ENCODE data around the gene ACOT2. TPM values are rescaled to one million over a fixed set of nuclear protein-coding genes. Genes with fewer than 3 reads are reported as not detected.

ACOT2 gene
- total RNA-seq, 1 experiment from 2014 or later = 34.2 TPM

DNA sequence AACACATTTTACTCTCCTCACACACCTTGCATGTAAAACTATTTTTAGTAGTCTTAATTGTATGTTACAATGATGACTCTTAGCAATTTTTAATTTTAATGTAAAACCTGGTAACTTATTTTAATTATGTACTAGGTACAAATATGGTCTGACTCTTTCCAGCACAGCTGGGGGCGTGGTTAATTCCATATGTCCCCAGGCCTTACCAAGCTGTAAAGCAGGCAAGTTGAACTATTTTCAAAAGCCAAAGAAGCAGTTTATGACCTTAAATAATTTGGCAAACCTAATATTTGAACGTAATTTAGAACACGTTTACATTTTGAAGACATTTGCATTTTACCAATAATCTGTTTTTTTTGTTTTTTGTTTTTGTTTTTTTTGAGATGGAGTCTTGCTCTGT, 34.0 kb downstream of the ACOT2 start:
- POLR2A ChIA-PET (ENCODE audit: low non-redundant PET) = no interaction called here
- BruUV-seq (replicated peaks) = no TSS peak
- no peaks in the 10 kb centered on the region for H3K36me3 ChIP-seq (ENCODE audit: insufficient read depth, low read length, poor library complexity, severe bottlenecking)
- no peak overlapping the region for H3K4me3 ChIP-seq (ENCODE audit: low read depth, low read length, poor library complexity, severe bottlenecking)
- H3K27ac ChIP-seq (ENCODE audit: low read depth, low read length, poor library complexity, severe bottlenecking) = no peak overlapping the region
- no peak for DNase-seq (ENCODE audit: low spot score)
- no peaks in the 10 kb centered on the region for H3K9me3 ChIP-seq (ENCODE audit: low read depth, low read length, poor library complexity, severe bottlenecking)
- intact Hi-C loops (cut with micrococcal nuclease; ENCODE audit: unreplicated experiment) = no loop called here
- no peak for TF ChIP-seq EZH2 (IDR thresholded peaks at IDR 0.05; ENCODE audit: borderline replicate concordance, low read depth, low read length, poor library complexity, severe bottlenecking)
- TF ChIP-seq, protein P1, sequence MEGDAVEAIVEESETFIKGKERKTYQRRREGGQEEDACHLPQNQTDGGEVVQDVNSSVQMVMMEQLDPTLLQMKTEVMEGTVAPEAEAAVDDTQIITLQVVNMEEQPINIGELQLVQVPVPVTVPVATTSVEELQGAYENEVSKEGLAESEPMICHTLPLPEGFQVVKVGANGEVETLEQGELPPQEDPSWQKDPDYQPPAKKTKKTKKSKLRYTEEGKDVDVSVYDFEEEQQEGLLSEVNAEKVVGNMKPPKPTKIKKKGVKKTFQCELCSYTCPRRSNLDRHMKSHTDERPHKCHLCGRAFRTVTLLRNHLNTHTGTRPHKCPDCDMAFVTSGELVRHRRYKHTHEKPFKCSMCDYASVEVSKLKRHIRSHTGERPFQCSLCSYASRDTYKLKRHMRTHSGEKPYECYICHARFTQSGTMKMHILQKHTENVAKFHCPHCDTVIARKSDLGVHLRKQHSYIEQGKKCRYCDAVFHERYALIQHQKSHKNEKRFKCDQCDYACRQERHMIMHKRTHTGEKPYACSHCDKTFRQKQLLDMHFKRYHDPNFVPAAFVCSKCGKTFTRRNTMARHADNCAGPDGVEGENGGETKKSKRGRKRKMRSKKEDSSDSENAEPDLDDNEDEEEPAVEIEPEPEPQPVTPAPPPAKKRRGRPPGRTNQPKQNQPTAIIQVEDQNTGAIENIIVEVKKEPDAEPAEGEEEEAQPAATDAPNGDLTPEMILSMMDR (conservative IDR thresholded peaks at IDR 0.05; ENCODE audit: low read depth, low read length) = no peak
- H3K4me1 ChIP-seq (ENCODE audit: insufficient read depth, low read length, poor library complexity, severe bottlenecking) = no peaks in the 10 kb centered on the region
- no peaks in the 10 kb centered on the region for H3K27me3 ChIP-seq (replicated peaks; ENCODE audit: insufficient read depth, low read depth, low read length, poor library complexity)
- CTCF ChIA-PET = no interaction called here

DNA sequence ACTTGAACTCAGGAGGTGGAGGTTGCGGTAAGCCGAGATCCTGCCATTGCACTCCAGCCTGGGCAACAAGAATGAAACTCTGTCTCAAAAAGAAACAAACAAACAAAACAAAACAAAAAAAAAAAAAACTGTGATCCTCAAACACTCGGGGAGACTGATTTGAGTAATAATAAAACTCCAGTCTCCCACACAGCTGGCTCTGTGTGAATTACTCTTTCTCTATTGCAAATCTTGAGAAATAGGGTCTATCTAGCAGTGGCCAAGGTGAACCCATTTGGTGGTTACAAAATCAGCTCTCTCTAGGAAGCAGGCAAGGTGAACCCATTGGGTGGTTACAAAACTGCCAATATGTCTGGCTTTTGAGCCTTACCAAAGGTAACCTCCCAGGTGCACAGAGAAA, 37.3 kb downstream of the ACOT2 start:
- no peak overlapping the region for H3K27ac ChIP-seq (ENCODE audit: low read depth, low read length, poor library complexity, severe bottlenecking)
- CTCF ChIA-PET = no interaction called here
- intact Hi-C loops (cut with micrococcal nuclease; ENCODE audit: unreplicated experiment) = no loop called here
- H3K27me3 ChIP-seq (replicated peaks; ENCODE audit: insufficient read depth, low read depth, low read length, poor library complexity) = no peaks in the 10 kb centered on the region
- no peak for TF ChIP-seq EZH2 (IDR thresholded peaks at IDR 0.05; ENCODE audit: borderline replicate concordance, low read depth, low read length, poor library complexity, severe bottlenecking)
- TF ChIP-seq, protein P1 (conservative IDR thresholded peaks at IDR 0.05; ENCODE audit: low read depth, low read length) = no peak
- POLR2A ChIA-PET (ENCODE audit: low non-redundant PET) = no interaction called here
- H3K4me1 ChIP-seq (ENCODE audit: insufficient read depth, low read length, poor library complexity, severe bottlenecking) = no peaks in the 10 kb centered on the region
- no peak overlapping the region for H3K4me3 ChIP-seq (ENCODE audit: low read depth, low read length, poor library complexity, severe bottlenecking)
- H3K36me3 ChIP-seq (ENCODE audit: insufficient read depth, low read length, poor library complexity, severe bottlenecking) = no peaks in the 10 kb centered on the region
- BruUV-seq (replicated peaks) = no TSS peak
- H3K9me3 ChIP-seq (ENCODE audit: low read depth, low read length, poor library complexity, severe bottlenecking) = no peaks in the 10 kb centered on the region
- no peak for DNase-seq (ENCODE audit: low spot score)

DNA sequence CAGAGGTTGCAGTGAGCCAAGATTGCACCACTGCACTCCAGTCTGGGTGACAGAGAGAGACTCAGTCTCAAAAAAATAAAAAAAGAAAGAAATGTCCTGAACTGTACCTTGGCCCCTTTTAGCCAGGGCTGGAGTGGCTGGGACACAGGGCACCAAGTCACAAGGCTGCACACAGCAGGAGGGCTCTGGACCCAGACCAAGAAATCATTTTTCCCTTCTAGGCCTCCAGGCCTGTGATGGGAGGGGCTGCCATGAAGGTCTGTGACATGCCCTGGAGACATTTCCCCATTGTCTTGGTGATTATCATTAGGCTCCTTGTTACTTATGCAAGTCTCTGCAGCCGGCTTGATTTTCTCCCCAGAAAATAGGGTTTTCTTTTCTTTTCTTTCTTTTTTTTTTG, 38.2 kb downstream of the ACOT2 start:
- intact Hi-C loops (cut with micrococcal nuclease; ENCODE audit: unreplicated experiment) = no loop called here
- Histone ChIP-seq H3K4me1 (ENCODE audit: insufficient read depth, low read length, poor library complexity, severe bottlenecking) (no peaks in the 10 kb centered on the region), H3K4me3 (ENCODE audit: low read depth, low read length, poor library complexity, severe bottlenecking) (no peak overlapping the region), H3K9me3 (ENCODE audit: low read depth, low read length, poor library complexity, severe bottlenecking) (no peaks in the 10 kb centered on the region), H3K36me3 (ENCODE audit: insufficient read depth, low read length, poor library complexity, severe bottlenecking) (no peaks in the 10 kb centered on the region), H3K27ac (ENCODE audit: low read depth, low read length, poor library complexity, severe bottlenecking) (no peak overlapping the region), H3K27me3 (replicated peaks; ENCODE audit: insufficient read depth, low read depth, low read length, poor library complexity) (no peaks in the 10 kb centered on the region)
- DNase-seq (ENCODE audit: low spot score) = no peak
- ChIA-PET POLR2A (ENCODE audit: low non-redundant PET) (interaction anchor here (0.5 kb wide), 1 partner anchor 31 kb away, joined by 6 read pairs; no protein-coding TSS in a partner anchor), CTCF (no interaction called here)
- no TSS peak for BruUV-seq (replicated peaks)
- no peak for TF ChIP-seq EZH2 (IDR thresholded peaks at IDR 0.05; ENCODE audit: borderline replicate concordance, low read depth, low read length, poor library complexity, severe bottlenecking)
- TF ChIP-seq, protein P1 (conservative IDR thresholded peaks at IDR 0.05; ENCODE audit: low read depth, low read length) = no peak
